GM18907 (cell line): ENCODE data around the gene KRTAP9-9.
"Not testable (repeated sequence)": the region's sequence is repeated elsewhere in the genome, so short reads cannot be mapped to it uniquely, and the experiment has no call there.

Experiments
- ATAC-seq: cut with Tn5 transposase; IDR thresholded peaks from one replicate; pipeline ENCODE4 v1.9.1; 2021; ENCODE audit warnings: mild to moderate bottlenecking, moderate library complexity; ENCODE audit not compliant: unreplicated experiment

The KRTAP9-9 gene

GRCh38 chr17:41264599-41264998, 9.4 kb downstream of the KRTAP9-9 start:
- ATAC-seq: no peak

DNA sequence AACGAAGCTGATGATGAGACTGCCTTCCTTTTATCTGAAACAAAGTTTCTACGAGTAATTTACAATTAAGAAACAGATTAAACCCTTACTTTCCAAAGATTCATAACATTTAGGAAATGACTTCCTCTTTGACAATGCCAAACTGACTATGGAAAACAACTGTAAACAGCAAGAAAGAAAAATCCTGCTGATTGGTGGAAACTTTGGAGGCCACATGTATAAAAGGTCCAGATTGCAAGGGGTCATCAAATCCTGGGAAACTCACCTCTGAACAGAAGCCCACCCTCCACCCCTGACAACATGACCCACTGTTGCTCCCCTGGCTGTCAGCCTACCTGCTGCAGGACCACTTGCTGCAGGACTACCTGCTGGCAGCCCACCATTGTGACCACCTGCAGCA, 9.9 kb downstream of the KRTAP9-9 start, which contains the start of gene KRTAP9-6:
TSS of gene KRTAP9-6 (plus strand) at position 301 of the 400 bp plus-strand sequence. CDS start at position 301, 0 bp downstream.
- ATAC-seq: no peak

- ATAC-seq: no peak
Measured at GRCh38 chr17:41267711-41268110, 12.5 kb downstream of the KRTAP9-9 start.

GRCh38 chr17:41271323-41271722, 16.1 kb downstream of the KRTAP9-9 start:
- not testable (repeated sequence) for ATAC-seq

GRCh38 chr17:41271858-41272257, 16.7 kb downstream of the KRTAP9-9 start:
- no peak for ATAC-seq

- not testable (repeated sequence) for ATAC-seq
Measured at GRCh38 chr17:41275648-41276190, 20.5 kb downstream of the KRTAP9-9 start, which contains the start of gene KRTAP9-7. TSS of gene KRTAP9-7 (plus strand) at chr17:41275698. CDS start at chr17:41275698, 0 bp downstream.

DNA sequence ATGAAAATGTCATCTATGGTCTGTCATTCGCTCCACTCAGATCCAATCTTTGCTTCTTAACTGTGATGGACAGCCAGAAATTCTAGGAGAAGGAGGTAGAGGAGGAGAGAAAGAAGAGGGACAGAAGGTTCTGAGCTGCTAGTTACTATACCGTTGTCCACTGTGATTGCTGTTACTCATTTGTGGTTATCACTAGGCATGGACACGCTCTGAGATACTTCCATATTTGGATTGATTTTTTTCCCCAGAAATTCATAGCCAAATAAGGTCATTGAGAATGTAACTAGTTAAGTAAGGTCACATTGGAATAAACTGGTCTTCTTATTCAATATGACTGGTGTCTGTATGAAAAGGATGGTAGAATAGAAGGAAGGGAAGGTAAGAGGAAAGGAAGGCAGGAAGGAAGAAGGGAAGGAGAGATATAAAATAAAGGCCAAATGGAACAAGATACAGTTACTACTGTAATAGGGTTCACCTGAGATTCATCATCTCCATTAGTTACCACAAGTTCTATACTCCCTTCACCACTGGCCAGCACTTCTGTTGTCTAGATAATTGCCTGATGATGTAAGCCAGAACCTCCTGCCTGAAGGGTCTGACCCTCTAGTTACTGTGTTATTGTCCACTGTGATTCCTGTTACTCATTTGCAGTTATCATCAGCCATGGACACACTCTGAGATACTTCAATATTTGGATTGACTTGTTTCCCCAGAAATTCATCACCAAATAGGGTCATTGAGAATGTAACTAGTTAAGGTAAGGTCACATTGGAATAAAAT, 23.2 kb downstream of the KRTAP9-9 start:
- ATAC-seq: no peak

GRCh38 chr17:41284043-41284442, 28.9 kb downstream of the KRTAP9-9 start:
- ATAC-seq: no peak

GRCh38 chr17:41284546-41284945, 29.4 kb downstream of the KRTAP9-9 start:
- ATAC-seq: no peak

DNA sequence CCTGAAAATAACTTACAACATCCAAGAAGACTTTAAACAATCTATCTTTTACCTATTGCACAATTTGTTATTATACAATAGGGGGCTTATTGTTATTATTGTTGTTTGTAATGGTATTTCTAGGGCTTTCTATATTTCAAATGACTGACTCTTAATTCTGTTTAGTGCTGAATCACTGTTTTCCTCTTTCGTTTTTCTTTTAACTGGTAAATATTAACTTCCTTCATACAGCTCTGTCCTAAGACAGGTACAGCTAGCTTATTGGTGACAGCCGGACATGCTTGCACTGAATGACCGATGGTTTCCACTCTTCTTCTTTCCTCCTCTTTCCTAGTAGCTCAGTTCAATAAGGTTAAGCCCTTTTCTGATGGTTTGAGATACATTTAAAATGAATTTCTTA, 31.9 kb downstream of the KRTAP9-9 start:
- ATAC-seq: no peak

- ATAC-seq: no peak
Measured at GRCh38 chr17:41294016-41294415, 38.8 kb downstream of the KRTAP9-9 start.

DNA sequence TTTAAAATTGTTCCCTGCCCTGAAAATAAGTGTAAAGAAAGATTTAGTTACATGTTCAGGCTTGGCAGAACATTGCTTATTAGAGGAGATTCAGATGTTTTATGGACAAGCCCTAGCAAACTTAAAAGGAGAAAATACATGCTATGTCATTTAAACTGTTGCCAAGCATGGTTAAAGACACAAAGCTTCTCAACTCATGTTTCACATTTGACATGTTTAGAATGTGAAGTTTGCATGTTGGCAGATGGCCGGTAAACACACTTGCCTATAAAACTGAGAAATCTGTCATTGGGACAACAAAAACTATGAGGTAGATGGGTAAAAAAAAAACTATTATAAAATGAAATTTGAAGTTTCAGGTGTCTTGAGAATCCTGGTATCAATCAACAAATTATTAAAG, 41.7 kb downstream of the KRTAP9-9 start:
- no peak for ATAC-seq

DNA sequence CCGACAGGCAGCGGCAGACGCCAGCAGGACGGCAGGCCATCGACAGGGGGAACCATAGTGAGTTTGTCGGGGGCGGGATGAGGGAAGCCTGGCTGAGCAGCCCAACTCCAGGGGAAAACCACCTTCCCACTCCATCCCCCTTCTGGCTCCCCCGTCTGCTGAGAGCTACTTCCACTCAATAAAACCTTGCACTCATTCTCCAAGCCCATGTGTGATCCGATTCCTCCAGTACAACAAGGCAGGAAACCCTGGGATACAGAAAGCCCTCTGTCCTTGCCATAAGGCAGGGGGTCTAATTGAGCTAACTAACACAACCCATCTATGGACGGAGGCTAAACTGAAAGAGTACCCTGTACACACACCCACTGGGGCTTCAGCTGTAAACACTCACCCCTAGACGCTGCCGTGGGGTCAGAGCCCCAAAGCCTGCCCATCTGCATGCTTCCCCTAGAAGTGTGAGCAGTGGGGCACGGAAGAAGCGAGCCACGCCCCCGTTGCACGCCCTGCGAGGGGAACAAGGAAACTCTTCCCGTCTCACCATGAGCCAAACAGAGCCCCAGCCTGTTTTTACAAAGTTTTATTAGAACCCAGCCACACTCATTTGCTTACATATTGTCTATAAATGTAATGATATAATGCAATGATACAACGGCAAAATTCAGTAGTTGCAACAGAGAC, 43.4 kb downstream of the KRTAP9-9 start:
- ATAC-seq: no peak

DNA sequence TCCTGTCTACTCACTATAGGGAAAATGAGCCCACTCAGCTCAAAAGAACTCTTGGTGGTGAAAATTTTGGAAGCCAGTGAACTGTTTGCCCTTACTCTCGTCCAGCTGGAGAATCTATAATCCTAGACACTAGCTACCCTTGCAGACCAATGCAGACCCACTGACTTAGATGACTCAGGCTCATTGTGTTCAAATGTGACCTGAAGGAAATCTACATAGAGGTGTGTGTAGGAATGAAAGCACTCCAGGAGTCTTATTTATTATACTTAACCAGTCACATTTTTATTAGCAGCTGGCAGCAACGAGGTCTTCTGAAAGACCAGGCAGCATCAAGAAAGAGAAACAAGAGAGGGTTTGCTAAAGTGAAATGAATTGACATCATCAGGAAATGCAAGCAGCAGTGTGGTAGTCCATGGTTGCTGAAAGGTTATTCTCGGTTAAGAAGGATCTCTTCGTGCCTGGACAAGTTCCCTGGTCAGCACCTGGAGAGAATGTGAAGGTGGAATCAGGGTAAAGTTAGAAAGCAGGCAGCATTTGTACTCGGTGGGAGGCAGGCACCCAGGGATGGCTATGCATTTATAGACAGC, 46.1 kb downstream of the KRTAP9-9 start:
- no peak for ATAC-seq

GRCh38 chr17:41301916-41302901, 47.0 kb downstream of the KRTAP9-9 start, which contains the start of gene KRTAP29-1:
TSS of gene KRTAP29-1 (minus strand) at chr17:41302851. CDS start at chr17:41302851, 0 bp downstream.
- no peak for ATAC-seq

DNA sequence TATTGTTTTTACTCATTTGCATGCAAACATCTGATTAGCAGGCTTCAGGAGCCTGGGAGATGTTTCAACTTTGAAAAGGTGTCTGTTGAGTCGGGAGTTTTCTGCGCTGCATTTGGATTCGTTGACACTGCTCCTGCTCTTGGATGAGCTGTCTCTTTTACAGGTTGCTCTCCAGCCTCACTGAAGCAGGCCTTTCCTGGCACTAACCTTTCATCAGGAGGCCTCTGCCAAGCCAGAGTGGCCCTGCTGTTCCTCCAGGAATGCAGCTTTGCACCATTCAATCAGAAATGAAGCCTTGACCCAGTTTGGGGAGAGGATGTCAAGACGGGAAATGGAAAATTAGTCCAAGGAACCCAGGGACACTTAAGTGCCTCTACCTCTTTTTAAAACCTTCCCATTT, 47.8 kb downstream of the KRTAP9-9 start:
- no peak for ATAC-seq

- ATAC-seq: no peak
Measured at GRCh38 chr17:41304091-41304490, 48.9 kb downstream of the KRTAP9-9 start.
